HG02938 (cell line): ENCODE data around the gene LRRC4.

Experiments
- ATAC-seq: cut with Tn5 transposase; IDR thresholded peaks from one replicate; pipeline ENCODE4 v1.9.1; 2021; ENCODE audit warnings: mild to moderate bottlenecking, moderate library complexity; ENCODE audit not compliant: unreplicated experiment

LRRC4 gene

GRCh38 chr7:128059143-128059988 is 28.1 kb upstream of the LRRC4 start:
- ATAC-seq = no peak

GRCh38 chr7:128057909-128058308 is 26.7 kb upstream of the LRRC4 start:
- ATAC-seq = no peak

GRCh38 chr7:128056901-128057300 is 25.7 kb upstream of the LRRC4 start:
- no peak for ATAC-seq

GRCh38 chr7:128055637-128056036 is 24.4 kb upstream of the LRRC4 start:
- no peak for ATAC-seq

GRCh38 chr7:128054511-128054910 is 23.3 kb upstream of the LRRC4 start:
- ATAC-seq = no peak

GRCh38 chr7:128053991-128054390 is 22.8 kb upstream of the LRRC4 start:
- no peak for ATAC-seq

- no peak for ATAC-seq
Measured at GRCh38 chr7:128053023-128053422, 21.8 kb upstream of the LRRC4 start.

- ATAC-seq = no peak
Measured at GRCh38 chr7:128052404-128052803, 21.2 kb upstream of the LRRC4 start.

GRCh38 chr7:128045766-128046165 is 14.5 kb upstream of the LRRC4 start:
- ATAC-seq = no peak

GRCh38 chr7:128045158-128045557 is 13.9 kb upstream of the LRRC4 start:
- no peak for ATAC-seq

- ATAC-seq = no peak
Measured at GRCh38 chr7:128044064-128044463, 12.8 kb upstream of the LRRC4 start.

- ATAC-seq = no peak
Measured at GRCh38 chr7:128042012-128042411, 10.8 kb upstream of the LRRC4 start.

GRCh38 chr7:128041203-128041602 is 10.0 kb upstream of the LRRC4 start:
- no peak for ATAC-seq

- ATAC-seq = no peak
Measured at GRCh38 chr7:128040205-128040604, 9.0 kb upstream of the LRRC4 start.

- no peak for ATAC-seq
Measured at GRCh38 chr7:128039544-128039953, 8.3 kb upstream of the LRRC4 start.

- ATAC-seq = peak; percentile 58
Measured at GRCh38 chr7:128037880-128038619, 6.8 kb upstream of the LRRC4 start.

GRCh38 chr7:128037081-128037480 is 5.8 kb upstream of the LRRC4 start:
- no peak for ATAC-seq

- no peak for ATAC-seq
Measured at GRCh38 chr7:128036226-128036940, 5.1 kb upstream of the LRRC4 start.

- ATAC-seq = no peak
Measured at GRCh38 chr7:128035712-128036111, 4.5 kb upstream of the LRRC4 start.

GRCh38 chr7:128034825-128035224 is 3.6 kb upstream of the LRRC4 start:
- ATAC-seq = no peak

- no peak for ATAC-seq
Measured at GRCh38 chr7:128033246-128033645, 2.0 kb upstream of the LRRC4 start.
